Measurements from ENCODE around the gene PNRC1. TPM values are rescaled to one million over a fixed set of nuclear protein-coding genes. Genes with fewer than 3 reads are reported as not detected.

PNRC1 gene
- total RNA-seq, 2 experiments from 2014 or later = 89.2 to 90.8 TPM

Other genes starting within 250 kb of the PNRC1 start
- gene RNGTT, start 117.1 kb upstream of the PNRC1 start, total RNA-seq = 10 to 100 TPM; 20.4 to 23.5 TPM
- not detected for gene SRSF12, start 37.3 kb downstream of the PNRC1 start, total RNA-seq
- gene PM20D2, start 65.3 kb downstream of the PNRC1 start, total RNA-seq = 10 to 100 TPM; 22.5 to 24.5 TPM
- gene GABRR1, start 136.6 kb downstream of the PNRC1 start, total RNA-seq = not detected
- under 1 TPM; 0.18 to 0.42 TPM for gene GABRR2, start 234.5 kb downstream of the PNRC1 start, total RNA-seq